HEK293T (cell line): ENCODE results near the gene PRKCB.
"Not testable (repeated sequence)": the region's sequence is repeated elsewhere in the genome, so short reads cannot be mapped to it uniquely, and the experiment has no call there.

Experiments
- CTCF ChIA-PET: fragments of 350-600 bp; formaldehyde crosslinking; extraction: SDS; loops from one replicate; lab custom pipeline; 2021; ENCODE audit warnings: antibody characterized with exemption, inconsistent platforms; lab: Yijun Ruan, JAX
- POLR2A ChIA-PET: fragments of 350-600 bp; formaldehyde crosslinking; extraction: SDS; loops from one replicate; lab custom pipeline; 2020; ENCODE audit warnings: antibody characterized with exemption, inconsistent platforms; lab: Yijun Ruan, JAX
- DNase-seq: peaks from one replicate; pipeline ENCODE4 v3.0.0; 2012; ENCODE audit warnings: mixed read lengths; ENCODE audit errors: extremely low spot score
- ARNT ChIP-seq: fragments of 450-650 bp; IDR thresholded peaks from 2 replicates; pipeline ENCODE4 v1.6.1; 2017; ENCODE audit warnings: mild to moderate bottlenecking
- BHLHE40 ChIP-seq: fragments of 450-650 bp; IDR thresholded peaks from 2 replicates; pipeline ENCODE4 v1.6.1; 2016; ENCODE audit warnings: mild to moderate bottlenecking, moderate library complexity, borderline replicate concordance
- ELF4 ChIP-seq: fragments of 450-650 bp; IDR thresholded peaks from 2 replicates; pipeline ENCODE4 v1.6.1; 2017; ENCODE audit warnings: antibody characterized with exemption
- FOXA1 ChIP-seq: fragments of 450-650 bp; IDR thresholded peaks from 2 replicates; pipeline ENCODE4 v1.6.1; 2016; ENCODE audit warnings: mild to moderate bottlenecking
- FOXK2 ChIP-seq: fragments of 450-650 bp; IDR thresholded peaks from 2 replicates; pipeline ENCODE4 v1.6.1; 2016; ENCODE audit warnings: mild to moderate bottlenecking
- FOXM1 ChIP-seq: fragments of 450-650 bp; IDR thresholded peaks from 2 replicates; pipeline ENCODE4 v1.6.1; 2017; ENCODE audit warnings: mild to moderate bottlenecking, borderline replicate concordance
- HDGF ChIP-seq: fragments of 450-650 bp; IDR thresholded peaks from 2 replicates; pipeline ENCODE4 v1.6.1; 2017; ENCODE audit warnings: antibody characterized with exemption, borderline replicate concordance
- L3MBTL2 ChIP-seq: fragments of 450-650 bp; conservative IDR thresholded peaks from 2 replicates; pipeline ENCODE4 v1.6.1; 2016; ENCODE audit warnings: mild to moderate bottlenecking
- LEF1 ChIP-seq: fragments of 450-650 bp; IDR thresholded peaks from 2 replicates; pipeline ENCODE4 v1.6.1; 2017; ENCODE audit warnings: mild to moderate bottlenecking, borderline replicate concordance
- NFRKB ChIP-seq: fragments of 450-650 bp; IDR thresholded peaks from 2 replicates; pipeline ENCODE4 v1.6.1; 2016; ENCODE audit warnings: mild to moderate bottlenecking, moderate library complexity
- PKNOX1 ChIP-seq: fragments of 450-650 bp; IDR thresholded peaks from 2 replicates; pipeline ENCODE4 v1.6.1; 2016
- SP1 ChIP-seq: fragments of 450-650 bp; IDR thresholded peaks from 2 replicates; pipeline ENCODE4 v1.6.1; 2017
- SUZ12 ChIP-seq: fragments of 450-650 bp; IDR thresholded peaks from 2 replicates; pipeline ENCODE4 v1.6.1; 2016; ENCODE audit warnings: mild to moderate bottlenecking
- TARDBP ChIP-seq: fragments of 450-650 bp; IDR thresholded peaks from 2 replicates; pipeline ENCODE4 v1.6.1; 2016
- ZNF384 ChIP-seq: fragments of 450-650 bp; IDR thresholded peaks from 2 replicates; pipeline ENCODE4 v1.6.1; 2016

PRKCB gene

GRCh38 chr16:24010440-24011089, 174.8 kb downstream of the PRKCB start:
- ChIA-PET POLR2A (no interaction called here), CTCF (interaction anchor here (0.6 to 1.4 kb wide), 18 partner anchors 9 to 506 kb away, joined by 3 to 13 read pairs (median 4); no protein-coding TSS in a partner anchor)
- DNase-seq = peak; percentile 67
- TF ChIP-seq L3MBTL2 (no peak), HDGF (no peak), FOXA1 (no peak), FOXM1 (no peak), TARDBP (no peak)

GRCh38 chr16:24011237-24011636, 175.5 kb downstream of the PRKCB start:
- TF ChIP-seq FOXA1 (no peak), ZNF384 (no peak), BHLHE40 (no peak), LEF1 (no peak), FOXM1 (no peak), HDGF (no peak), L3MBTL2 (no peak), PKNOX1 (no peak), ARNT (no peak), TARDBP (no peak), NFRKB (no peak), SUZ12 (no peak)
- ChIA-PET CTCF (interaction anchor here (0.6 kb wide), 2 partner anchors 207 to 276 kb away, joined by 3 to 6 read pairs; no protein-coding TSS in a partner anchor), POLR2A (no interaction called here)
- DNase-seq = no peak

DNA sequence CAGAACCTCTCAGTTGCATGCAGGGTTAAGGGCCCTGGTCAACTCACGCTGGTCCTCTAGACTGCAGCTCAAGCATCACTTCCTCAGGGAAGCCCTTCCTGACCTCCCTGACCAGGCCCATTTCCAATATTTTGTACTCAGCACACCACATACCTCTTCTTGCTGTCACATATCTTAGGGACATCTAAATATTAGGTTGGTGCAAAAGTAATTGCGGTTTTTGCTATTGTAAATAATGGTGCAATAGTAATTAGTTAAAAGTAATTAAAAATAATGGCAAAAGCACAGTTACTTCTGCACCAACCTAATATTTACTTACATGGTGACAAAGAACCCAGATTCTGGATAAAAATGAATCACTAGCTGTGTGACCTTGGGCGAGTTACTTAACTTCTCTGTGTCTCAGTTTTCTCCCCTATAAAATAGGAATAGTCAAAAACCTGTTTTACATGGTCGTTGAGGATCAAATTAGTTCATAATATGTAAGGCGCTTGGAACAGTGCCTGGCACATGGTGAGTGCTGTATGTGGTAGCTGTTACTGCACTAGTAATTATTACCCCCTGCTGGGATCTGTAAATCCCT, 177.4 kb downstream of the PRKCB start:
- TF ChIP-seq FOXK2 = no peak
- peak; percentile 89 for TF ChIP-seq ELF4
- POLR2A ChIA-PET = no interaction called here
- CTCF ChIA-PET = no interaction called here
- DNase-seq = no peak

- POLR2A ChIA-PET = no interaction called here
- no peak for TF ChIP-seq ELF4
- no peak for TF ChIP-seq FOXA1
- no peak for DNase-seq
- CTCF ChIA-PET = interaction anchor here (1.0 to 1.4 kb wide), 2 partner anchors 206 to 211 kb away, joined by 3 read pairs; no protein-coding TSS in a partner anchor
Observed at GRCh38 chr16:24013864-24014645, 178.3 kb downstream of the PRKCB start.

DNA sequence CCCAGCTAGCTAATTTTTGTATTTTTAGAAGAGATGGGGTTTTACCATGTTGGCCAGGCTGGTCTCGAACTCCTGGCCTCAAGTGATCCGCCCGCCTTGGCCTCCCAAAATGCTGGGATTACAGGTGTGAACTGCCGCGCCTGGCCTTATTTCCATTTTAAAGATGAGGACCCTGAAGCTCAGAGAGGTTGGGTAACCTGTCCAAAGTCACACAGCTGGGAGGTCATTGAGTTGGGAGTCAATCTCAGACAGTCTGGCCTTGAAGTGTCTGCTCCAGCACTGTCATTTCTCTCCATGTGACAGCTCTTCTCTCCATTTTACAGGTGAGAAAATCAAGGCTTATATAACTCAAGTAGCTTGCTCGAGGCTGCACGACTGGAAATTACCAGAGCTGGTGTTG, 179.2 kb downstream of the PRKCB start:
- DNase-seq, POLR2A ChIA-PET: not testable (repeated sequence)
- CTCF ChIA-PET = interaction anchor here (1.4 to 1.7 kb wide), 3 partner anchors 10 to 212 kb away, joined by 3 to 9 read pairs (median 4); no protein-coding TSS in a partner anchor

- DNase-seq = peak; percentile 13
- CTCF ChIA-PET = interaction anchor here (0.7 to 1.7 kb wide), 6 partner anchors 9 to 216 kb away, joined by 3 to 9 read pairs (median 4); no protein-coding TSS in a partner anchor
- POLR2A ChIA-PET = no interaction called here
- TF ChIP-seq L3MBTL2 (no peak), PKNOX1 (no peak), NFRKB (no peak), ZNF384 (no peak), ARNT (no peak), SP1 (no peak), FOXA1 (no peak)
Observed at GRCh38 chr16:24015923-24016322, 180.1 kb downstream of the PRKCB start.

GRCh38 chr16:24018485-24018884, 182.7 kb downstream of the PRKCB start:
- TF ChIP-seq FOXK2 = no peak
- no peak for TF ChIP-seq NFRKB
- TF ChIP-seq FOXM1 = no peak
- ChIA-PET CTCF (no interaction called here), POLR2A (no interaction called here)
- DNase-seq = no peak

DNA sequence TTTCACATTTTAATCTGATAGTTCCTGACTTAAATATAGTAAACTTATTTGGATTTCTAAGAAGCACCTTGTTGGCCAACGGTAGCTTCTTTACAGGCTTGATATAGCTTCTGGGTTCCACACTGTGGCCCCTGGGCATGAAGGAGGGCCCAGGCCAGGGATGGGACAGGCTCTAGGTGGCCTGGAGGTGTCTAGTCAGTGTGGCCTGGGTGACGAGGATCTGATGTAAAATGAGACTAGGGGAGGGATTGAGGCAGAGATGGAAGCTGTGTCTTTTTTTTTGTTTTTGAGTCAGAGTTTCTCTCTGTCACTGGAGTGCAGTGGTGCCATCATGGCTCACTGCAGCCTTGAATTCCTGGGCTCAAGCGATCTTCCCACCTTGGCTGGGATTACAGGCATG, 187.0 kb downstream of the PRKCB start:
- no peak for TF ChIP-seq HDGF
- ChIA-PET CTCF (no interaction called here), POLR2A (no interaction called here)
- no peak for DNase-seq
